ENCODE data around the gene CCM2.
A peak's percentile ranks its signal among the peaks of the same experiment; 100 is the strongest.

CCM2 gene

DNA sequence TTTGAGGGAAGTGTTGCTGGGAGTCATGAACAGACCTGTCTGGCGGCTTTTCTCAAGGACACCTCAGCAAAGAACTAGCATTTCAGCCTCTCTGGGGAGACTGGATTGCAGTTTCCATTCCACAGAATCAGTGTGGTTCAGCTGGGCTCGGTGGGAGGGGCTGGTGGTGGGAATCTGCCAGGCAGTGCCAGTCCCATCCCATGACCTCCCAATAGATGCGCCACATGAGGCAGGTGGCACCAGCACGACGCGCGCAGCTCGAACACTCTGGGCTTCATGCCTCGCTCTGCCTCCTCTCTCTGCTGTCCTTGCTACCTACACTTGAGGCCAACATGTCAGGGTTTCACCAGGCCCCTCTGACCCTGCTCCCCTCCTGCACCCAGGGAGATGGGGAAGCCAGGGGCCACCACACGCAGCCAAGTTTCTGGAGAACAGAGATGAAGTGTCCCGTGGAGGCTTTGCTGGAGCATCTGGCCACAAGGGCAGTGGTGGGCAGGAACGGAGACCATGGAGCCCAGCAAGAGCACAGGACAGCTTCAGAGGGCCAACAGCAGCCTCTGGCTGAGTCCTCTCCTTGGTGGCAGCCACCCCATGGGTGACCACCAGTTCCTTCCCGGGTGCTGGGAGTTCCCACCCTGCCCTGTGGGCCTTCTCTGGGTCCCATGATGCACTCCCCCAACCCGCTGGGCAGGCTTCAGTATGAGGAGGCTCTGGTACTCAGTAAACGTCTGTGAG lies 86.5 kb downstream of the CCM2 start:
- intact Hi-C loops (cut with DNase I; ENCODE audit: low total_unique reads): loop anchor here (5.0 kb wide), 1 partner anchor 89 kb away; no protein-coding TSS in a partner anchor
- Histone ChIP-seq H3K4me1 (peaks cover 0 to 18% (median 9%) of the 10 kb centered on the region in 4 donors), H3K36me3 (peaks cover 0 to 31% (median 0%) of the 10 kb centered on the region in 3 donors), H3K27ac (no peak overlapping the region), H3K4me3 (no peak overlapping the region), H3K27me3 (no peaks in the 10 kb centered on the region), H3K9me3 (no peaks in the 10 kb centered on the region)
- DNase-seq: no peak
- TF ChIP-seq, protein P1, sequence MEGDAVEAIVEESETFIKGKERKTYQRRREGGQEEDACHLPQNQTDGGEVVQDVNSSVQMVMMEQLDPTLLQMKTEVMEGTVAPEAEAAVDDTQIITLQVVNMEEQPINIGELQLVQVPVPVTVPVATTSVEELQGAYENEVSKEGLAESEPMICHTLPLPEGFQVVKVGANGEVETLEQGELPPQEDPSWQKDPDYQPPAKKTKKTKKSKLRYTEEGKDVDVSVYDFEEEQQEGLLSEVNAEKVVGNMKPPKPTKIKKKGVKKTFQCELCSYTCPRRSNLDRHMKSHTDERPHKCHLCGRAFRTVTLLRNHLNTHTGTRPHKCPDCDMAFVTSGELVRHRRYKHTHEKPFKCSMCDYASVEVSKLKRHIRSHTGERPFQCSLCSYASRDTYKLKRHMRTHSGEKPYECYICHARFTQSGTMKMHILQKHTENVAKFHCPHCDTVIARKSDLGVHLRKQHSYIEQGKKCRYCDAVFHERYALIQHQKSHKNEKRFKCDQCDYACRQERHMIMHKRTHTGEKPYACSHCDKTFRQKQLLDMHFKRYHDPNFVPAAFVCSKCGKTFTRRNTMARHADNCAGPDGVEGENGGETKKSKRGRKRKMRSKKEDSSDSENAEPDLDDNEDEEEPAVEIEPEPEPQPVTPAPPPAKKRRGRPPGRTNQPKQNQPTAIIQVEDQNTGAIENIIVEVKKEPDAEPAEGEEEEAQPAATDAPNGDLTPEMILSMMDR (IDR thresholded peaks at IDR 0.05): no peak

DNA sequence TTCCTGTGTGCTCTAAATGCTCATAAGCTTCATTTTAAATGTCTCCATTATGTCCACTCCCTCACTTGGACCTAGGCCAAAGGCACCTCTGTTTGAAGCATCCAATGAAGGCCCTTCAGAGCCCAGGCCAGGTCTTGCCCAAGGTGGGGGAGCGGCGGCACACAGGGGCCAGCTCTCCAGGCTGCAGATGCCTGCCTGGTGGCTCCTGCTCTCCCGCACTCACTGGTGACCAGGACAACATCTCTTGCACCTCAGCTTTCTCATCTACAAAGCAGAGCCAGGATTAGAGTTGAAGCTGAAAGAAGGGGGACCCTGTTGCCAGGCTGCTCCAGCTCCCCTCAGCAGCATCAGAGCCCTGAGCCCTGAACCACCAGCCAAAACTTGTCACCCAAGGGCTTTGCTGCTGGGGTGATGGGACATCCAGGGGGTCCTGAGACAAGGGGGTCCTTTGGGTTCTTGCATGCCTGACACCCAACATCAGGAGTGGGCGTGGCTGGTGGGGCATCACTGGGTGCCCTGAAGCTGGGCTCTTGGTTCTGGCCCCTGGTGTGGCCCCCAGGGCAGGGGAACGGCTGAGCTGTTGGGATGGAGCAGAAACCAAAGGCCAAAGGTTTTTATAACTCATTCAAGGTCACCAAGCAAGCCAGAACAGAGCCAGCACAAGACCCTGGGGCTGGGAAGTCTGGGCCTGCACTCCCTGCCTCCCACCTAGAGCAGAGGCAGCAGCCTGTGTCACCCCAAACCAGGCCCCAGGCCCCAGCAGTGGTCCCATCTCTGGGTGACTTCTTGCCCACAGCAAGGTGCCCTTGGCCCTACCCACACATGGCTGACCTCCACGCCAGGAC lies 87.5 kb downstream of the CCM2 start:
- Histone ChIP-seq H3K4me3 (peak overlapping the region; percentile 64 to 74), H3K27me3 (no peaks in the 10 kb centered on the region), H3K4me1 (peaks cover 0 to 18% (median 9%) of the 10 kb centered on the region in 4 donors), H3K36me3 (peaks cover 0 to 29% (median 0%) of the 10 kb centered on the region in 3 donors), H3K27ac (peak overlapping the region; percentile 84 to 88), H3K9me3 (no peaks in the 10 kb centered on the region)
- no peak for DNase-seq
- TF ChIP-seq, protein P1 (IDR thresholded peaks at IDR 0.05): no peak
- intact Hi-C loops (cut with DNase I; ENCODE audit: low total_unique reads): loop anchor here (5.0 kb wide), 1 partner anchor 90 kb away; no protein-coding TSS in a partner anchor

DNA sequence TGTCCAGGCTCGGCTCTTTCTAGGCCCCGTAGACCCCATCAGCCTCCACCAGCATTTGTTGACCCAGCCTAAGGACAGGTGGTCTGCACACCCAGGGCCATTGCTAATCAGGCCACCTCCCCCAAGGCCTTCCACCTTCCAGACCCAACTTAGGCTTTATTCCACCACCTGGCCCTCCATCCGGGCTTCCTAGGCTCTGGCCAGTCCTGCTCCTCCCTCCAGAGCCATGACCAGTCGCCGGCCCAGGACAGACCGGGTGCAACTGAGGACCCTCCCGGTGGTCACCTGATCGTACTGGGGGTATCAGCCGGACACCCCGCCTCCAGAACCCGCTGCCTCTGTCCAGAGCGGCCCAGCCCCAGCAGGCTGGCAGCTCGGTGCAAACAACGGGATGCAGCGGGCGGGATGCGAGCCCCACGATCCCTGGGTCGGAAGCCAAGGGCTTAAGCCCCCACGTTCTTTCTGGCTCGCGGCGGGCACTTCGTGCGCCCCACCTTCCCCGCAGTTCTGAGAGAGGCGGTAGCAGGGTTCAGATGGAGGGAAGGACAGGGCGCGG lies 88.2 kb downstream of the CCM2 start:
- Histone ChIP-seq H3K4me3 (peak overlapping the region; percentile 64 to 74), H3K27ac (peak overlapping the region; percentile 84 to 88), H3K27me3 (no peaks in the 10 kb centered on the region), H3K9me3 (peaks cover 0 to under 1% (median 0%) of the 10 kb centered on the region in 3 donors), H3K36me3 (peaks cover 0 to 22% (median 0%) of the 10 kb centered on the region in 3 donors), H3K4me1 (peaks cover 0 to 18% (median 9%) of the 10 kb centered on the region in 4 donors)
- intact Hi-C loops (cut with DNase I; ENCODE audit: low total_unique reads): loop anchor here (5.0 kb wide), 1 partner anchor 91 kb away; no protein-coding TSS in a partner anchor
- DNase-seq: no peak
- TF ChIP-seq, protein P1 (IDR thresholded peaks at IDR 0.05): no peak

DNA sequence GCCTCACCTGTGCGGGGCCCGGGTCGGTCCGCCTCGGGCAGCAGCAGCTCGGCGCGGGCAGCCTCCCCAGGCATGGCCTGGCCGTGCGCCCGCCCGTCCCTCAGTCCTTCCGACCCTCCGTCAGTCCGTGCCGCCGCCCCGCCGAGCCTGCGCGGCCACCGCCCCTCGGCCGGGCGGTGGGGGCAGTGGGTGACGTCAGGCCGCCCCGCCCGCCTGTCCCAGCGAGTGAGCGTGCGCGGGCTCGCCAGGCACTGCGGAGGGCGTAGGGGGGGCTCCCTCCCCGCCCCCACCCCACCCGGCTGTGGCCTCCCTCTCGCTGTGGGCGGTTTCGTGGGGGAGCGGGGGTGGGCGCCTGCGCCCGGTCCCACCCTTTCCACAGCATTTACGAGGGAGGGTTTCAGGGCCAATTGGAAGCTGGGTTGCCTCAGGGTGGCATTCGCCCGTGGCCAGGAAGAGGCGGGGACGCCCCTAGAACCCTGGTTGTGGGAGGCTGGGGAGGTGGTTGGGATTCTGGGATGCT lies 88.9 kb downstream of the CCM2 start, which contains the start of gene NACAD:
NACAD (minus strand) TSS at position 149 of the 520 bp plus-strand sequence; CDS start at position 74, 75 bp downstream.
- DNase-seq: peak; percentile 41 to 83
- Histone ChIP-seq H3K4me1 (peaks cover 0 to 18% (median 9%) of the 10 kb centered on the region in 4 donors), H3K36me3 (peaks cover 0 to 22% (median 0%) of the 10 kb centered on the region in 3 donors), H3K4me3 (peak within 1 kb of the TSS; percentile 64 to 74), H3K27me3 (no peaks in the 10 kb centered on the region), H3K9me3 (peaks cover 0 to 5% (median 0%) of the 10 kb centered on the region in 3 donors), H3K27ac (peak within 1 kb of the TSS; percentile 84 to 88)
- TF ChIP-seq, protein P1 (IDR thresholded peaks at IDR 0.05): no peak
- intact Hi-C loops (cut with DNase I; ENCODE audit: low total_unique reads): loop anchor here (5.0 kb wide), 1 partner anchor 92 kb away; no protein-coding TSS in a partner anchor

Data from tibial artery (tissue), 4 donors.